Testis (tissue), 2 donors: ENCODE data around the gene PPM1M.

ENCODE experiments used
- CTCF ChIP-seq, 3 experiments: fragments of 450-650 bp in 2 of 3; fragments of 200-600 bp in 1 of 3; sonication (generic) in 1 of 3; IDR thresholded peaks; one replicate each; pipeline ENCODE4 v1.5.1; 2016 to 2019; ENCODE audit warnings: antibody characterized with exemption in 3 of 3, mild to moderate bottlenecking in 2 of 3, moderate library complexity in 1 of 3
- POLR2A ChIP-seq: fragments of 450-650 bp; IDR thresholded peaks from one replicate; pipeline ENCODE4 v1.6.1; 2017; ENCODE audit warnings: antibody characterized with exemption, mild to moderate bottlenecking, moderate library complexity

GRCh38 chr3:52290596-52291507 lies 45.3 kb downstream of the PPM1M start:
- TF ChIP-seq CTCF (IDR thresholded peaks at IDR 0.05) (no peak), POLR2A (no peak)
